Measurements from ENCODE around the gene LITAF.
"Not testable (repeated sequence)": the region's sequence is repeated elsewhere in the genome, so short reads cannot be mapped to it uniquely, and the experiment has no call there.

Gene LITAF

GRCh38 chr16:11621539-11621919 lies 34.8 kb upstream of the LITAF start:
- DNase-seq (ENCODE audit: low read depth in 1 of 2, low spot score in 1 of 2): no peak

DNA sequence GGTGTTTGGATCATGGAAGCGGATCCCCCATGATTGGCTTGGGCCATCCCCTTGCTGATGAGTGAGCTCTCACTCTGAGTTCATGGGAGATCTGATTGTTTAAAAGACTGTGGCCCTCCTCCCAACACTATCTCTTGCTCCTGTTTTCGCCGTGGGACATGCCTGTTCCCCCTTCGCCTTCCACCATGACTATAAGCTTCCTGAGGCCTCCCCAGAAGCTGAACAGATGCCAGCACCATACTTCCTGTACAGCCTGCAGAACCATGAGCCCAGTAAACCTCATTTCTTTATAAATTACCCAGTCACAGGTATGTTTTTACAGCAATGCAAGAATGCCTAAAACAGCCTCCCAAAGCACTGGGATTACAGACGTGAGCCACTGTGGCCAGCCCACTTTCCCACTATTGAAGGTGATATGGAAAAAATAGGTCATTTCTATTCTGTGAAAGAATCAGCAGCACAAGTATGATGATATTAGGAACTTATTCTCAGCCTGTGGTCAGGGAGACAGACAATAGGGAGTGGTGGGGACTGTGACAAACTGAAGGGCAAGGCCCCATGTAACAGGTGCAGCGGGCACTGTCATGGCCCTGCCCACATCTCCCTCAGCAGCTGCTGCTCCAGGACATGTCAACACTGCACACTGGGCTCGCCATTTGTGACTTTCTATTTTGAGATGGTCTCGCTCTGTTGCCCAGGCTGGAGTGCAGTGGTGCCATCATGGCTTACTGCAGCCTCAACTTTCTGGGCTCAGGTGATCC lies 33.7 kb upstream of the LITAF start:
- DNase-seq (ENCODE audit: low read depth in 1 of 2, low spot score in 1 of 2): no peak

GRCh38 chr16:11619327-11619851 lies 32.7 kb upstream of the LITAF start:
- no peak for DNase-seq (ENCODE audit: low read depth in 1 of 2, low spot score in 1 of 2)

DNA sequence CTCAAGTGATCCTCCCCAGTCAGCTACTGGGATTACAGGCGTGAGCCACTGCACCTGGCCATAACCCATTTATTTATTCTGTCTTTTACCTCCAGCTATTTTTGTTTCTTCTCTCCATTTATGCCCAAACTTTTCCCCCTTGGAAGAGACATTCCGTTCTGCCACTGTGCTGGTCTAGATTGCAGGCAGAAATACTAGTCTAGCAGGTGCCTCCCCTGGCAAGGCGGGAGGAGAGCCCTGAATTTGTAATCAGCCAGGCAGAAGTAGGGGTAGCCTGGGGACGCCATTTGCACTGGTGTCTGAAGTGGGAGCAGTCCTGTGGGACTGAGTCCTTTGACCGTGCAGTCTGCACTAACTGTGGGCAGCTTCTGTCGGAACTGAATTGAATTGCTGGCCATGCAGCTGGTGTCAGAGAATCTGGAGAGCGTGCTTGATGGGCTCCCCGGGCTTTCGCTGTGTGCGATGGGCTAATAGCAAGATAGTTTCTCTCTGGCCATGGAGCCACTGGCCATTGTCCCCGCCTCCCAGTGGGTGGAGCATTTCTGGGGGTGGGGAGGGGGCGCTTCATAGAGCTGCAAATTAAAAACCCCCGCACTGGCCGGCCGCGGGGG lies 31.5 kb upstream of the LITAF start:
- DNase-seq (ENCODE audit: low read depth in 1 of 2, low spot score in 1 of 2): no peak

- DNase-seq (ENCODE audit: low read depth in 1 of 2, low spot score in 1 of 2): no peak
These were observed 29.2 kb upstream of the LITAF start for GRCh38 chr16:11615748-11616447.

- DNase-seq (ENCODE audit: low read depth in 1 of 2, low spot score in 1 of 2): no peak
These were observed 28.0 kb upstream of the LITAF start for GRCh38 chr16:11614587-11615175.

- DNase-seq (ENCODE audit: low read depth in 1 of 2, low spot score in 1 of 2): no peak
These were observed 26.9 kb upstream of the LITAF start for GRCh38 chr16:11613381-11614303.

DNA sequence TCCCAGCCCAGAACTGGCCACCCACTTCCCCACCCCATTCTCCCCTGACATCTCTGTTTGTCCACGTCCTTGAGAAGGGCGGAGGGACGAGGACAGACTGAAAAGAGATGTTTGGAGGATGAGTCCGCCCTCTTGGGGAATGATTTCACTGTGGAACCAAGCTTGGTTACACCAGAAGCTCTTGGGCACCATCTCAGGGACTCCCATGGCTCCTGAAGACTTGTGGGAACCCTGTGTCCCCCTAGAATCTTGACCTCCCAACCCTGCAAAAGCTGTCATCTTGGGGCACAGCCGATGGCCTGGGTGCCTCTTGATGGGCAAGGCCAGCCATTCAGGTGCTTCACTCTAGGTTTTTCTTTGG lies 25.9 kb upstream of the LITAF start:
- no peak for DNase-seq (ENCODE audit: low read depth in 1 of 2, low spot score in 1 of 2)

DNA sequence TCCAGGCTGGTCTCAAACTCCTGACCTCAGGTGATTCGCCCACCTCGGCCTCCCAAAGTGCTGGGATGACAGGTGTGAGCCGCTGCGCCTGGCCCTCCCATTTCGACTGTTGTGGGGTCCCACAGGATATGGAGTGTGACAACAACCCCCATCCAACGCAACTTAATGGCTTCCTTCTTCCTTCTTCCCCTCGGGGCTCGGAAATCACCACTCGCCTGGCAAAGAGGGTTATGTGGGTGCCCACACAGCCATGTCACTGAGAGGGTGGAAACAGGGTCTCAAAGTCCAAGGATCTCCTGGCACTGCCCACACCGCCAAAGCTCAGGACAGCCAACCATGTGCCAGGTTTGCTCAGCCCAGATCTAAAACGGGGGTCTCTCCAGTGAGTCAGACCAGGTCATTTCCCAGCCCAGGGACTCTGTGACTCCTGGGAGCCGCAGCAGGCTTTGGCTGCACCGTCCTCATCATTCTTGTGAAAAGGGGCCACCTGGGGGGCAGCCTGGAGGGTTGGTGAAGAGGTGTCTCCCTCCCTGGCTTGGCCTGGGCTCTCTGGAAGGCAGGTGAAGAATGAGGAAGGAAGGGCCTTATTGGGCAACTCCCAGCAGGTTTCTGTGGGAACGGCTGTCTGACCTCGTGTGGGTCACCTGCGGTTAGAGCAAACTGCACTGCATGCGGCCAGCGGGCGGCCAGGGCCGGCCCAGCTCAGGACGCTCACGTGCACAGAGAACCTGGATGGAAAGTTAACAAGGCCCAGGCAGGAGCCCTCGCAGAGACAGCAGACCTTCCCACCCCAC lies 25.3 kb upstream of the LITAF start:
- no peak for DNase-seq (ENCODE audit: low read depth in 1 of 2, low spot score in 1 of 2)

DNA sequence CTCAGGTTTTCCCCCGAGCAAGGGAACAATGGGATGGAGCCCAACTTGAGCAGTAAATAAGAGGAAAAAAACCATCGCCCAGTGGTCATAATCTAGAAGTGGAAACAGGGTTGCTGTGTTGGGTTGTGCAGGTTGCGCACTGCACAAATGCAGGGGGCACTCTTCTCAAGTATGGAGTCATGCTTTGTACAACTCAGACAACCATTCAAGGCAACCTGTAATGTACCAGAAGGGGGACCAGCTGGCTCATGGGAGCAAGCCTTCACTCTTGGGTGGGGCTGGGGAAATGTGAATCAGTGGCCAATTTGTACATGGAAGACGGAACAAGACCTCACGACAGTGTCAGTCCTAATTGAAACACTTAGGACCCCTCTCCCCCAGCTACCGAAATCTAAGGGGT lies 23.9 kb upstream of the LITAF start:
- no peak for DNase-seq (ENCODE audit: low read depth in 1 of 2, low spot score in 1 of 2)

DNA sequence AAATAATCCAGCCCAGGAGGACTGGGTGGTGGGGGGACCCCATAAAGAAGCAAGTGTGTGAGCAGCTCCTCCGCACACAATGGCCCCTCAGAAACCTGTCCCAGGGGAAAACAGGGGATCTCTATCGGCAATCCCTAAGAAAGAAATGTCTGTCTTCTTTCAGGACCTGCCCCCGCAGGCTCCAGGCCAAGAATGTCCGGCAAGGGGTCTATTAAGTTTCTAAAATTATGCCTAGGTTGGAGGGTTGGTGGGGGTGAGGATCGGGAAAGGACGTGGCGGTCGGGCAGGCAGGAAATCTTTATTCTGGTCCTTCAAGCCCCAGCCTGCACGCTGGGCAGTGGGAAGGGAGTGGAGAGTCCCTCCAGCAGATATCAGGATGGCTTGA lies 23.4 kb upstream of the LITAF start:
- no peak for DNase-seq (ENCODE audit: low read depth in 1 of 2, low spot score in 1 of 2)

DNA sequence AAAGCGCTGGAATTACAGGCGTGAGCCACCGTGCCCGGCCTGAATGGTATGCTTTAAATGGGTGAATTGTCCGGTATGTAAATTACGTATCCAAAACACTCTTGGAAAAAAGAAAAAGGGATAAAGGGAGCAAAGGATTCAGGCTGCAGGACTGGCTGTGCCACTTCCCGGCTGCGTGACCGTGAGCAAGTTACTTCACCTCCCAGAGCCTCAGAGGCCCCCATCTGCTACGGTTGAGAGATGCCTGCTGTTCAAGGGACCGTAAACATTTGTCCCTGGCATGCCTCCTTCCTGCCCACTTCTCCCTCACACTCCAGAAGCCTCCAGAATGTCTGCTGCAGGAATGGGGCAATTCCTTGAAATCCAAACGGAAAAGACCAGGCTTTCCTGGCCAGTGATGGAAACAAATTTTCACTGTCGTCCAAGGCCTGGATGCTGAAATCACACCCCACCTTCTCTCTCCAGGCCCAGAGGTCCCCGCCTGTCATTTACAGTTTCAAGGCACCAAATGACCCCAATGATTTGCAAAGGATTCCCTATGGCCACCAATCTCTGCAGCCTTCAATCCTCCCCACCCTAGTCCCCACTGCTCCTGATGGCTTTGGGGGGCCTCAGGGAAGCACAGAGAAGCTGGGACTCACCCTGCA lies 22.9 kb upstream of the LITAF start:
- no peak for DNase-seq (ENCODE audit: low read depth in 1 of 2, low spot score in 1 of 2)

- no peak for DNase-seq (ENCODE audit: low read depth in 1 of 2, low spot score in 1 of 2)
These were observed 19.2 kb upstream of the LITAF start for GRCh38 chr16:11605891-11606290.

DNA sequence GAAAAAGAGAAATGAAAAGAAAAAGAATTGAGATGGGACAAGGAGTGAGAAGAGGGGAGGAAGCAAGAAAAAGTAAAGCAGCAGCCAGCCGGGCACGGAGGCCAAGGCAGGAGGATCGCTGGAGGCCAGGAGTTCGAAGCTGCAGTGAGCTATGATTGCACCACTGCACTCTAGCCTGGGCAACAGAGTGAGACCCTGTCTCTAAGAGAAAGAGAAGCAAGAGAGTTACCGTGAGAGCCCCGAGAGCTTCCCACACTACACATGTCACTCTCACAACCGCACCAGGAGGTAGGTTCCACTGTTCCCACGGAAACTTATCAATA lies 18.8 kb upstream of the LITAF start:
- no peak for DNase-seq (ENCODE audit: low read depth in 1 of 2, low spot score in 1 of 2)

DNA sequence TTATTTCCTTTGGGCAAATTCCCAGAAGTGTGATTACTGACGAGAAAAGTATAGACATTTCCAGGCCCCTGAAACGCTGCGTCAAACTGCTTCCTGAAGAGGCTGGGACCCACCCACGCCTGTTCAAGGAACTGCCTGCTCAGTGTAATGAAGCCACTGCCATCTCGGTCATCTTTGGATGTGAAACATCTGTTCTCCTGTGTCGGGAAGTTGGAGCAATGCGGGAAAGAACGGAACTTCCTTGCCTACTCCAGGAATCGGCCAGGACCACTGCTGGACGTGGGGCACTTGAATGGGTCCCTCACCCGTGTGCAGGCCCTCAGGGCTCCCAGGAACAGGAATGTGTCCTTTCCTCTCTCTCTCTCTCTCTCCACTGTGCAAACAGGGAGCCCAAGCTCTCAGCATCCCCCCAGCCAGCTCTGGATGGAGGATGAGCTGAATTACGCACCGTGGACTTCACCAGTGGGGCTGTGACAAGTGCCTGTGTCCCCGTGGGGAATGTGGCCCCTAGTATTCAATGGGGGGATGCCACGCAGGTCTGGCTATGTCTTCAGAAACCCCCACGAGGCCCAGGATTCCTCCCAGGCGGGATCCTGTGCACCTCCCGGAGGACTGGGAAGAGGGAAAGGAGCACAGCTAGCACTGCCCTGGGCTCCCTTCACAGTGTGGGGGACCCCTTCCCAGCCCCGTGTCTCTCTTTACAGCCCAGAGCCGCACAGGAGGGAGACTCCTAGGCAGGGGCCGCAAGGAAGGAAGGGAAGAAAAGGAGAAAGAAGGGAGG lies 18.3 kb upstream of the LITAF start:
- DNase-seq (ENCODE audit: low read depth in 1 of 2, low spot score in 1 of 2): no peak

- not testable (repeated sequence) for DNase-seq (ENCODE audit: low read depth in 1 of 2, low spot score in 1 of 2)
These were observed 17.6 kb upstream of the LITAF start for GRCh38 chr16:11604296-11604695.

DNA sequence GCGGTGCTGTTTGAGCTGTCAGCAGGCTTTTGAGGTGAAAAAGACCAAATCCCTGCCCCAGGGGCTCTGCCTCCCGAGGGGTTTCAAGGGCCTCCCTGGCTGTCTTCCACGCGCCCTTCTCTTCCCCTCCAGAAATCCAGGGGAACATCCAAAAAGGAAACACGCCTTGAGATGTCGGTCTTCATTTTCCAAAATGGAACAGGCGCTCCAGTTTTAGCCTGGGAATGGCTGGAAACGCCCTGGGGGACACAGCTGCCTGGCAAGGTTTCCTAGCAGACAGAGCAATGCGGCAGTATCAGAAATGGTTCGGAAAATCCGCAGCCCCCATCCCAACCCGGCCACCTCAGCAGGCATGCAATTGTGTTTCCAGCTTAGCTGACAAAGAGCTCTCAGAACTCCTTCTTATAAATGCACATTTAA lies 16.6 kb upstream of the LITAF start:
- no peak for DNase-seq (ENCODE audit: low read depth in 1 of 2, low spot score in 1 of 2)

- no peak for DNase-seq (ENCODE audit: low read depth in 1 of 2, low spot score in 1 of 2)
These were observed 15.6 kb upstream of the LITAF start for GRCh38 chr16:11602321-11602720.

DNA sequence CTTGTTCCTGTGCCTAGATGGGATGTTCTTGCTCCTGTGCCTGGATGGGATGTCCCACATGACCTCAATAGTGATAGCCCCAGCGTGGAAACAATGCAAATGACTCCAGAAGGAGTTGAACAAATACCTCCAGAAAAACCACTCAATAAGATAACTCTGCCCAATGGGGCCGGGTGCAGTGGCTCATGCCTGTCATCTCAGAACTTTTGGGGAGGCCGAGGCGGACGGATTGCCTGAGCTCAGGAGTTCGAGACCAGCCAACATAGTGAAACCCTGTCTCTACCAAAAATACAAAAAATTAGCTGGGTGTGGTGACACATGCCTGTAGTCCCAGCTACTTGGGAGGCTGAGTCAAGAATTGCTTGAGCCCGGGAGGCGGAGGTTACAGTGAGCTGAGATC lies 15.2 kb upstream of the LITAF start:
- DNase-seq (ENCODE audit: low read depth in 1 of 2, low spot score in 1 of 2): no peak

Data from activated T-helper 1 cell treated with anti-CD3 and anti-CD28 coated beads, Interleukin-2, amount 50 U/mL, for 16 hours (primary cell).